HepG2 (cell line): ENCODE data around the gene CMTM2. TPM values are rescaled to one million over a fixed set of nuclear protein-coding genes. Genes with fewer than 3 reads are reported as not detected.

Source experiments
- ADNP ChIP-seq: sonication (generic); formaldehyde crosslinking; IDR thresholded peaks from 2 replicates; pipeline ENCODE4 v1.4.0; 2020; ENCODE audit warnings: missing genetic modification reagents
- ARID3A ChIP-seq: IDR thresholded peaks from 2 replicates; pipeline ENCODE4 v1.6.1; 2012; ENCODE audit warnings: low read depth, low read length, improper control_type of control experiment
- BCLAF1 ChIP-seq: fragments of 450-650 bp; IDR thresholded peaks from 2 replicates; pipeline ENCODE4 v1.6.1; 2017; ENCODE audit warnings: mild to moderate bottlenecking
- CBX5 ChIP-seq: sonication (generic); formaldehyde crosslinking; IDR thresholded peaks from 2 replicates; pipeline ENCODE4 v1.4.0; 2020; ENCODE audit warnings: missing genetic modification reagents, borderline replicate concordance
- CERS6 ChIP-seq: sonication (generic); formaldehyde crosslinking; IDR thresholded peaks from 2 replicates; pipeline ENCODE4 v1.5.0; 2020; ENCODE audit warnings: missing genetic modification reagents
- CHD2 ChIP-seq: IDR thresholded peaks from 2 replicates; pipeline ENCODE4 v1.6.1; 2011; ENCODE audit warnings: low read depth, low read length, improper control_type of control experiment
- CSRNP1 ChIP-seq: sonication (generic); formaldehyde crosslinking; IDR thresholded peaks from 2 replicates; pipeline ENCODE4 v1.8.1; 2023; ENCODE audit warnings: mild to moderate bottlenecking, missing genetic modification reagents
- HNRNPH1 ChIP-seq: fragments of 200-400 bp; formaldehyde crosslinking; optimal IDR thresholded peaks from 2 replicates; pipeline ENCODE3; 2017; ENCODE audit warnings: mild to moderate bottlenecking, low read depth, low read length
- HOXA9 ChIP-seq: sonication (generic); formaldehyde crosslinking; IDR thresholded peaks from 2 replicates; pipeline ENCODE4 v1.8.1; 2022; ENCODE audit warnings: missing genetic modification reagents, mild to moderate bottlenecking, moderate library complexity, borderline replicate concordance
- ISL2 ChIP-seq: sonication (generic); formaldehyde crosslinking; IDR thresholded peaks from 2 replicates; pipeline ENCODE4 v1.5.0; 2020; ENCODE audit warnings: missing genetic modification reagents
- MEIS1 ChIP-seq: sonication (generic); formaldehyde crosslinking; IDR thresholded peaks from 2 replicates; pipeline ENCODE4 v1.9.0; 2021; ENCODE audit warnings: mild to moderate bottlenecking, missing genetic modification reagents, moderate library complexity, borderline replicate concordance
- MTF1 ChIP-seq: sonication (generic); formaldehyde crosslinking; IDR thresholded peaks from 2 replicates; pipeline ENCODE4 v1.5.0; 2020; ENCODE audit warnings: missing genetic modification reagents
- PLRG1 ChIP-seq: fragments of 450-650 bp; conservative IDR thresholded peaks from 2 replicates; pipeline ENCODE4 v1.6.1; 2016
- TIGD3 ChIP-seq: sonication (generic); formaldehyde crosslinking; IDR thresholded peaks from 2 replicates; pipeline ENCODE4 v1.5.1; 2020; ENCODE audit warnings: mild to moderate bottlenecking, missing genetic modification reagents, borderline replicate concordance
- TOE1 ChIP-seq: sonication (generic); formaldehyde crosslinking; IDR thresholded peaks from 2 replicates; pipeline ENCODE4 v1.4.0; 2020; ENCODE audit warnings: mild to moderate bottlenecking, missing genetic modification reagents
- ZNF143 ChIP-seq: sonication (generic); formaldehyde crosslinking; IDR thresholded peaks from 2 replicates; pipeline ENCODE4 v1.4.0; 2020; ENCODE audit warnings: missing genetic modification reagents
- ZNF20 ChIP-seq: sonication (generic); formaldehyde crosslinking; IDR thresholded peaks from 2 replicates; pipeline ENCODE4 v1.4.0; 2020; ENCODE audit warnings: mild to moderate bottlenecking, moderate library complexity, missing genetic modification reagents
- ZNF414 ChIP-seq: sonication (generic); formaldehyde crosslinking; IDR thresholded peaks from 2 replicates; pipeline ENCODE4 v1.5.0; 2020; ENCODE audit warnings: missing genetic modification reagents
- ZNF550 ChIP-seq: sonication (generic); formaldehyde crosslinking; IDR thresholded peaks from 2 replicates; pipeline ENCODE4 v1.4.0; 2020; ENCODE audit warnings: mild to moderate bottlenecking, missing genetic modification reagents, borderline replicate concordance
- polyA plus RNA-seq, 8 experiments: library from polyadenylated mRNA; depleted of rRNA in 3 of 8; stranded (reverse) in 7 of 8; unstranded in 1 of 8; fragments of >200 nt; fragmentation: Illumina TruSeq in 4 of 8; extraction: Trizol in 4 of 8; gene quantifications; 2 replicates each; pipeline versions ENCODE4 v1.2.1 to v1.2.3, GENCODE V29; 2011 to 2016; ENCODE audit warnings: low read depth in 4 of 8, missing spikeins in 1 of 8, mixed read lengths in 1 of 8; ENCODE audit not compliant: insufficient read depth in 1 of 8
- total RNA-seq, 5 experiments: library from RNA; depleted of rRNA; stranded (reverse); fragments of >200 nt; fragmentation: Illumina TruSeq; extraction: Trizol; gene quantifications; 2 replicates each; pipeline ENCODE4 v1.2.3, GENCODE V29; 2016; ENCODE audit warnings: low read depth in 1 of 5

The CMTM2 gene
- total and polyA plus RNA-seq, 2 of the 13 experiments (the other 11 are each of a cell fraction or from before 2014, with no cell fraction given), result not detected

GRCh38 chr16:66608241-66609138 is 29.2 kb downstream of the CMTM2 start (continued):
- TF ChIP-seq MTF1 (no peak), CHD2 (no peak), CERS6 (no peak), ZNF414 (peak; percentile 87), HNRNPH1 (no peak), TOE1 (CRISPR knock-in tag) (peak; percentile 83; the same call in 1 of the 2 replicates), TIGD3 (CRISPR knock-in tag) (no peak), CSRNP1 (CRISPR knock-in tag) (peak; percentile 84), ADNP (CRISPR knock-in tag) (no peak), ZNF550 (CRISPR knock-in tag) (no peak), MEIS1 (CRISPR knock-in tag) (peak; percentile 90), PLRG1 (no peak), HOXA9 (CRISPR knock-in tag) (no peak), CBX5 (CRISPR knock-in tag) (no peak; the same call in 1 of the 2 replicates), ZNF143 (CRISPR knock-in tag) (no peak), ISL2 (peak; percentile 58; the same call in 1 of the 2 replicates), ZNF20 (CRISPR knock-in tag) (no peak), BCLAF1 (no peak), ARID3A (0 out of 2 replicates have a peak, but pooled peaks have one; percentile 23)
